K562 (cell line): Measurements from ENCODE around the gene OOSP4A. TPM values are rescaled to one million over a fixed set of nuclear protein-coding genes. Genes with fewer than 3 reads are reported as not detected.

Experiments used
- ATAC-seq: fragments of 200-7000 bp; cut with Tn5 transposase; 3 replicates; pipeline ENCODE4 v1.9.1; 2020; ENCODE audit warnings: moderate library complexity
- BruUV-seq: library from RNA; stranded (reverse); fragments of 400-500 nt; replicated peaks from 2 replicates; lab custom pipeline; 2021; lab: Mats Ljungman, UMichigan
- CTCF ChIA-PET: fragments of 300-600 bp; formaldehyde crosslinking; extraction: SDS; loops from one replicate; lab custom pipeline; 2021; ENCODE audit warnings: low intra/inter-chr PET ratio; lab: Yijun Ruan, JAX
- POLR2A ChIA-PET: fragments of 300-600, 350-650 bp; sonication (Branson Sonifier 250); formaldehyde crosslinking; extraction: SDS; loops from one replicate; lab custom pipeline; 2021; ENCODE audit warnings: antibody characterized with exemption, inconsistent platforms; lab: Yijun Ruan, JAX
- DNase-seq, 4 experiments: peaks; one replicate each; pipeline versions ENCODE4 v3.0.0 to v3.0.0-alpha.2; 2011 to 2018; ENCODE audit warnings: low spot score in 3 of 4, mixed read lengths in 3 of 4; ENCODE audit errors: extremely low read depth in 1 of 4
- FAIRE-seq: peaks from 2 replicates; lab custom pipeline; 2011; peaks lifted over from hg19 to GRCh38; lab: Jason Lieb, UNC
- H2AFZ ChIP-seq: 2 replicates; pipeline ENCODE4 v1.6.0; 2011; ENCODE audit warnings: low read depth, low read length, control low read depth, inconsistent platforms
- H3K27ac ChIP-seq: fragments of 200-600 bp; 3 replicates; pipeline ENCODE4 v1.8.0; 2011; ENCODE audit warnings: low read depth, mild to moderate bottlenecking, control low read depth, inconsistent platforms, low read length, moderate library complexity, mixed read lengths; ENCODE audit errors: extremely low read depth
- H3K27me3 ChIP-seq, 2 experiments: fragments of 300-600 bp in 1 of 2; 2 replicates in 1 of 2; 3 replicates in 1 of 2; pipeline versions ENCODE4 v1.6.0 to v1.8.0; 2011; ENCODE audit warnings: inconsistent platforms in 2 of 2, low read length in 2 of 2, mild to moderate bottlenecking in 1 of 2, mixed read lengths in 1 of 2, moderate library complexity in 1 of 2; ENCODE audit not compliant: control insufficient read depth in 2 of 2, insufficient read depth in 2 of 2
- H3K36me3 ChIP-seq: fragments of 300-600 bp; 3 replicates; pipeline ENCODE4 v1.8.0; 2011; ENCODE audit warnings: mild to moderate bottlenecking, low read length, inconsistent platforms; ENCODE audit not compliant: control insufficient read depth, insufficient read depth
- H3K4me1 ChIP-seq, 2 experiments: fragments of 200-600 bp in 1 of 2; replicated peaks in 1 of 2; 2 replicates in 1 of 2; 3 replicates in 1 of 2; pipeline versions ENCODE4 v1.5.1 to v1.8.0; 2011; ENCODE audit warnings: inconsistent platforms in 2 of 2, low read length in 2 of 2, mild to moderate bottlenecking in 1 of 2, mixed read lengths in 1 of 2, moderate library complexity in 1 of 2; ENCODE audit not compliant: control insufficient read depth in 2 of 2, insufficient read depth in 2 of 2
- H3K4me2 ChIP-seq: 2 replicates; pipeline ENCODE4 v1.6.1; 2011; ENCODE audit warnings: low read length, control low read depth, inconsistent platforms, mixed read lengths; ENCODE audit not compliant: insufficient read depth
- H3K4me3 ChIP-seq: fragments of 200-600 bp; sonication (generic), shearing (Covaris generic); 2 replicates; pipeline ENCODE4 v1.5.1; 2016; ENCODE audit warnings: control low read depth, inconsistent platforms
- H3K79me2 ChIP-seq: fragments of 200-600 bp; 3 replicates; pipeline ENCODE4 v1.8.0; 2011; ENCODE audit warnings: low read length, inconsistent platforms; ENCODE audit not compliant: control insufficient read depth, insufficient read depth
- H3K9ac ChIP-seq, 2 experiments: 2 replicates each; pipeline versions ENCODE4 v1.6.0 to v1.6.1; 2011; ENCODE audit warnings: low read depth in 2 of 2, low read length in 2 of 2, control low read depth in 1 of 2, inconsistent platforms in 1 of 2, mild to moderate bottlenecking in 1 of 2, mixed read lengths in 1 of 2; ENCODE audit not compliant: insufficient read depth in 1 of 2
- H3K9me1 ChIP-seq: one replicate; pipeline ENCODE4 v1.6.0; 2011; ENCODE audit warnings: inconsistent platforms, mild to moderate bottlenecking, low read length, moderate library complexity; ENCODE audit not compliant: control insufficient read depth, insufficient read depth
- H3K9me3 ChIP-seq: replicated peaks from 2 replicates; pipeline ENCODE4 v1.5.1; 2011; ENCODE audit warnings: low read depth, low read length, inconsistent platforms; ENCODE audit not compliant: control insufficient read depth, insufficient read depth
- H4K20me1 ChIP-seq: replicated peaks from 2 replicates; pipeline ENCODE4 v1.6.1; 2011; ENCODE audit warnings: low read length, inconsistent platforms, mixed read lengths; ENCODE audit not compliant: control insufficient read depth, insufficient read depth
- BCL6 ChIP-seq: fragments of 250-450 bp; sonication (Bioruptor Pico); IDR thresholded peaks from 2 replicates; pipeline ENCODE4 v1.4.0; 2020
- BRD9 ChIP-seq: fragments of 450-650 bp; IDR thresholded peaks from 2 replicates; pipeline ENCODE4 v1.6.1; 2018; ENCODE audit warnings: low read depth; ENCODE audit not compliant: partially characterized antibody
- HDAC8 ChIP-seq: fragments of 450-650 bp; IDR thresholded peaks from 2 replicates; pipeline ENCODE4 v1.6.1; 2016; ENCODE audit warnings: mild to moderate bottlenecking, missing genetic modification characterization, moderate library complexity, missing compliant biosample characterization
- KDM2B ChIP-seq: fragments of 250-450 bp; sonication (Bioruptor Pico); IDR thresholded peaks from 2 replicates; pipeline ENCODE4 v1.8.0; 2021; ENCODE audit warnings: mild to moderate bottlenecking, moderate library complexity
- SMAD4 ChIP-seq: fragments of 250-450 bp; sonication (Bioruptor Pico); conservative IDR thresholded peaks from 2 replicates; pipeline ENCODE4 v1.8.0; 2021; ENCODE audit warnings: inconsistent platforms, mild to moderate bottlenecking, moderate library complexity
- ZEB2 ChIP-seq: fragments of 450-650 bp; IDR thresholded peaks from 2 replicates; pipeline ENCODE4 v1.6.1; 2016
- WGBS: fragments of 100-300 bp; shearing (Covaris generic); methylation state at CpG from one replicate; pipeline ENCODE4 v1.1.6; 2016; ENCODE audit warnings: low coverage, mixed read lengths; ENCODE audit not compliant: insufficient coverage; ENCODE audit errors: missing lambda C conversion rate; 5-methylcytosine and 5-hydroxymethylcytosine counted together
- in situ Hi-C: fragments of 300-500 bp; cut with MboI; formaldehyde crosslinking; loops from 4 replicates; pipeline ENCODE4 v1.15.0; 2018; ENCODE audit warnings: inconsistent platforms, mixed read lengths
- intact Hi-C: fragments of 100-400 bp; cut with micrococcal nuclease; formaldehyde crosslinking; loops from 2 replicates; pipeline ENCODE4 v1.14.2; 2022
- polyA plus RNA-seq, 8 experiments: library from polyadenylated mRNA; depleted of rRNA in 4 of 8; stranded (reverse) in 5 of 8; unstranded in 3 of 8; fragments of >200 nt; fragmentation: Nextera tagmentation in 2 of 8; fragmentation: Illumina TruSeq in 1 of 8; extraction: Ambion mirVana in 2 of 8; extraction: Trizol in 1 of 8; gene quantifications; 2 replicates each; pipeline versions ENCODE4 v1.2.1 to v1.2.3, GENCODE V29; 2011 to 2014; ENCODE audit warnings: inconsistent platforms in 1 of 8, missing spikeins in 1 of 8
- total RNA-seq, 7 experiments: library from RNA; depleted of rRNA in 6 of 7; stranded (reverse); fragments of >200 nt in 6 of 7; fragmentation: Illumina TruSeq in 2 of 7; extraction: Trizol in 2 of 7; gene quantifications; 2 replicates each; pipeline versions ENCODE4 v1.2.1 to v1.2.3, GENCODE V29; 2011 to 2021; ENCODE audit warnings: low replicate concordance in 1 of 7
- TF ChIP-seq, protein P1 (sequence below): fragments of 250-450 bp; sonication (Bioruptor Pico); IDR thresholded peaks from 2 replicates; pipeline ENCODE4 v1.4.0; 2020; ENCODE audit warnings: mild to moderate bottlenecking, moderate library complexity
- TF ChIP-seq, protein P2 (sequence below): fragments of 250-450 bp; sonication (Bioruptor Pico); IDR thresholded peaks from 2 replicates; pipeline ENCODE4 v1.8.0; 2022; ENCODE audit warnings: moderate library complexity, mild to moderate bottlenecking, inconsistent platforms
- TF ChIP-seq, protein P3 (sequence below), 2 experiments: fragments of 450-650 bp; IDR thresholded peaks; 2 replicates each; pipeline ENCODE4 v1.6.1; 2016; ENCODE audit warnings: mild to moderate bottlenecking in 2 of 2, borderline replicate concordance in 1 of 2, low read depth in 1 of 2, moderate library complexity in 1 of 2

The OOSP4A gene
- total and polyA plus RNA-seq, 9 of the 15 experiments (the other 6 are each of a cell fraction or from before 2014, with no cell fraction given) = 0.40 to 2.4 (median 0.74) TPM; not detected in 2

DNA sequence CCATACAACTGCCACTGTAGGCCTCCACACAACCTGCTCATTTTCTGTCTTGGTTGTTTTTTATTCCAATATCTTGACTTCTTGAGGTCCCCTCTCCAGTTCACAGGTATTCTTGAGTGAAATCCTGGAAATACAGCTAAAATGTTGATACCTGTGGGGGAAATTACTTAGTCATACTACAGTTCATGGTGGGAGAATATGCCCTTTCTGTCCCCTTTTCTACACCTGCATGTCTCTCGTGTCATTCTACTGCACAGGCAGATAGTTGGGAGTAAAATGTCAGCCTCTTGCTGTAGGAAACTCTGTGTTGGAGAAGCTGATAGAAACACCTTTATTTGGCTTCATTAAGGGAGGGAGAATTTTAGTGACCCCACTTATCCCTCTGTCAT, 4.6 kb downstream of the OOSP4A start:
- Histone ChIP-seq H3K4me3 (no peak overlapping the region), H3K9ac (peak overlapping the region in 1 of 2 experiments; percentile 51; a peak in 2 of 4 replicates), H3K36me3 (no peaks in the 10 kb centered on the region), H3K27me3 (no peaks in the 10 kb centered on the region), H3K4me2 (peak overlapping the region; percentile 49), H4K20me1 (no peaks in the 10 kb centered on the region), H2AFZ (peak overlapping the region; percentile 43), H3K9me3 (peaks cover 18% of the 10 kb centered on the region), H3K9me1 (no peaks in the 10 kb centered on the region), H3K4me1 (peaks cover 0 to 21% of the 10 kb centered on the region in 2 experiments; a peak in 3 of 5 replicates), H3K27ac (peak overlapping the region; percentile 76), H3K79me2 (no peaks in the 10 kb centered on the region)
- CTCF ChIA-PET = no interaction called here
- no TSS peak for BruUV-seq
- no peak for DNase-seq
- POLR2A ChIA-PET = interaction anchor here (0.6 to 1.3 kb wide), 2 partner anchors 19 to 20 kb away, joined by 3 read pairs; no protein-coding TSS in a partner anchor
- in situ Hi-C loops (no loop called here), intact Hi-C loops (loop anchor here (1.0 to 5.0 kb wide), 2 partner anchors 88 to 224 kb away; partner anchors contain the start of gene MS4A3)
- ATAC-seq = peak; percentile 55
- FAIRE-seq = no peak
- 6% methylated on average over 1 of the region's 1 CpG for WGBS
- TF ChIP-seq KDM2B = no peak
- TF ChIP-seq BRD9 = peak; percentile 8
- TF ChIP-seq SMAD4 (CRISPR knock-in tag) = 0 out of 2 replicates have a peak, but pooled peaks have one; percentile 20
- TF ChIP-seq BCL6 (CRISPR knock-in tag) = peak; percentile 36; the same call in 1 of the 2 replicates
- 0 out of 2 replicates have a peak, but pooled peaks have one; percentile 41 for TF ChIP-seq HDAC8 (tag)
- TF ChIP-seq, protein P1, sequence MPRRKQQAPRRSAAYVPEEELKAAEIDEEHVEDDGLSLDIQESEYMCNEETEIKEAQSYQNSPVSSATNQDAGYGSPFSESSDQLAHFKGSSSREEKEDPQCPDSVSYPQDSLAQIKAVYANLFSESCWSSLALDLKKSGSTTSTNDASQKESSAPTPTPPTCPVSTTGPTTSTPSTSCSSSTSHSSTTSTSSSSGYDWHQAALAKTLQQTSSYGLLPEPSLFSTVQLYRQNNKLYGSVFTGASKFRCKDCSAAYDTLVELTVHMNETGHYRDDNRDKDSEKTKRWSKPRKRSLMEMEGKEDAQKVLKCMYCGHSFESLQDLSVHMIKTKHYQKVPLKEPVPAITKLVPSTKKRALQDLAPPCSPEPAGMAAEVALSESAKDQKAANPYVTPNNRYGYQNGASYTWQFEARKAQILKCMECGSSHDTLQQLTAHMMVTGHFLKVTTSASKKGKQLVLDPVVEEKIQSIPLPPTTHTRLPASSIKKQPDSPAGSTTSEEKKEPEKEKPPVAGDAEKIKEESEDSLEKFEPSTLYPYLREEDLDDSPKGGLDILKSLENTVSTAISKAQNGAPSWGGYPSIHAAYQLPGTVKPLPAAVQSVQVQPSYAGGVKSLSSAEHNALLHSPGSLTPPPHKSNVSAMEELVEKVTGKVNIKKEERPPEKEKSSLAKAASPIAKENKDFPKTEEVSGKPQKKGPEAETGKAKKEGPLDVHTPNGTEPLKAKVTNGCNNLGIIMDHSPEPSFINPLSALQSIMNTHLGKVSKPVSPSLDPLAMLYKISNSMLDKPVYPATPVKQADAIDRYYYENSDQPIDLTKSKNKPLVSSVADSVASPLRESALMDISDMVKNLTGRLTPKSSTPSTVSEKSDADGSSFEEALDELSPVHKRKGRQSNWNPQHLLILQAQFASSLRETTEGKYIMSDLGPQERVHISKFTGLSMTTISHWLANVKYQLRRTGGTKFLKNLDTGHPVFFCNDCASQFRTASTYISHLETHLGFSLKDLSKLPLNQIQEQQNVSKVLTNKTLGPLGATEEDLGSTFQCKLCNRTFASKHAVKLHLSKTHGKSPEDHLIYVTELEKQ (CRISPR knock-in tag) = peak; percentile 44; the same call in 1 of the 2 replicates
- TF ChIP-seq ZEB2 = 0 out of 2 replicates have a peak, but pooled peaks have one; percentile 7
- TF ChIP-seq, protein P2, sequence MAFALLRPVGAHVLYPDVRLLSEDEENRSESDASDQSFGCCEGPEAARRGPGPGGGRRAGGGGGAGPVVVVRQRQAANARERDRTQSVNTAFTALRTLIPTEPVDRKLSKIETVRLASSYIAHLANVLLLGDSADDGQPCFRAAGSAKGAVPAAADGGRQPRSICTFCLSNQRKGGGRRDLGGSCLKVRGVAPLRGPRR (CRISPR knock-in tag) = peak; percentile 14; the same call in 1 of the 2 replicates
- TF ChIP-seq, protein P3, sequence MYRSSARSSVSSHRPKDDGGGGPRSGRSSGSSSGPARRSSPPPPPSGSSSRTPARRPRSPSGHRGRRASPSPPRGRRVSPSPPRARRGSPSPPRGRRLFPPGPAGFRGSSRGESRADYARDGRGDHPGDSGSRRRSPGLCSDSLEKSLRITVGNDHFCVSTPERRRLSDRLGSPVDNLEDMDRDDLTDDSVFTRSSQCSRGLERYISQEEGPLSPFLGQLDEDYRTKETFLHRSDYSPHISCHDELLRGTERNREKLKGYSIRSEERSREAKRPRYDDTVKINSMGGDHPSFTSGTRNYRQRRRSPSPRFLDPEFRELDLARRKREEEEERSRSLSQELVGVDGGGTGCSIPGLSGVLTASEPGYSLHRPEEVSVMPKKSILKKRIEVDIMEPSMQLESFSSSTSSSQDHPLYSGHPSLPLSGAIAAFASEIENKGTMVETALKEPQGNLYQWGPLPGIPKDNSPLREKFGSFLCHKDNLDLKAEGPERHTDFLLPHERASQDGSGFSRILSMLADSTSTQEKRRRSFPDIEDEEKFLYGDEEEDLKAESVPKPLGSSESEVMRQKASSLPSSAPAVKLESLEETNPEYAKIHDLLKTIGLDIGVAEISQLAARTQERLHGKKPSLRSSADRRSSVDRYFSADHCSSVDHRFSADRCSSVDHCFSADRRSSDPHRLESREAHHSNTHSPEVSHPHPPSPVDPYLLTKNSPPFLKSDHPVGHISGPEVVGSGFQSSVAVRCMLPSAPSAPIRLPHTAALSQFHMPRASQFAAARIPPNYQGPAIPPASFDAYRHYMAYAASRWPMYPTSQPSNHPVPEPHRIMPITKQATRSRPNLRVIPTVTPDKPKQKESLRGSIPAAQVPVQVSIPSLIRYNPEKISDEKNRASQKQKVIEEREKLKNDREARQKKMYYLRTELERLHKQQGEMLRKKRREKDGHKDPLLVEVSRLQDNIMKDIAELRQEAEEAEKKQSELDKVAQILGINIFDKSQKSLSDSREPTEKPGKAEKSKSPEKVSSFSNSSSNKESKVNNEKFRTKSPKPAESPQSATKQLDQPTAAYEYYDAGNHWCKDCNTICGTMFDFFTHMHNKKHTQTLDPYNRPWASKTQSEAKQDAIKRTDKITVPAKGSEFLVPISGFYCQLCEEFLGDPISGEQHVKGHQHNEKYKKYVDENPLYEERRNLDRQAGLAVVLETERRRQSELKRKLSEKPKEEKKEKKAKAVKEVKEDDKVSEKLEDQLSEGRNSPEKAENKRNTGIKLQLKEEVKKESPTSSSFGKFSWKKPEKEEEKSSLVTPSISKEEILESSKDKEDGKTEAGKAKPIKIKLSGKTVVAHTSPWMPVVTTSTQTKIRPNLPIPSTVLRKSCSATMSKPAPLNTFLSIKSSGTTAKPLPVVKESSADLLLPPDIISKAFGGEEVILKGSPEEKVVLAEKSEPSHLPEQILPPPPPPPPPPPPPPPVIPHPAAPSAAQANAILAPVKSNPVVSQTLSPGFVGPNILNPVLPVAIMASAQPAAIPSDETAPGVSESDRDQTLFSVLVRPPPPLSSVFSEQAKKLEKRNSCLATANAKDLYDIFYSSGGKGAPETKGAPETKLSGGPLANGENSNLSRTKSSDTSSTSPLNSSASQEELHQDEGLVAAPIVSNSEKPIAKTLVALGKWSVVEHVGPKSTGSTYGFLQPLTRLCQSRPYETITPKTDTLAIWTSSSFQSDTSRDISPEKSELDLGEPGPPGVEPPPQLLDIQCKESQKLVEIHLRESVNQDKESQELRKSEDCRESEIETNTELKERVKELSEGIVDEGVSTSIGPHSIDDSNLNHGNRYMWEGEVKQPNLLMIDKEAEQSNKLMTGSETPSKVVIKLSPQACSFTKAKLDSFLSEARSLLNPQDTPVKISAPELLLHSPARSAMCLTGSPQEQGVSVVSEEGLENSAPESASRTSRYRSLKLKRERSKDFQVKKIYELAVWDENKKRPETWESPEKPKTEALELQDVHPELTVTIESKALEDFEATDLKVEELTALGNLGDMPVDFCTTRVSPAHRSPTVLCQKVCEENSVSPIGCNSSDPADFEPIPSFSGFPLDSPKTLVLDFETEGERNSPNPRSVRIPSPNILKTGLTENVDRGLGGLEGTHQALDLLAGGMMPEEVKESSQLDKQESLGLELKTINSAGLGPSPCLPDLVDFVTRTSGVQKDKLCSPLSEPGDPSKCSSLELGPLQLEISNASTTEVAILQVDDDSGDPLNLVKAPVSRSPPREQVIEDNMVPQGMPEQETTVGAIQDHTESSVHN (IDR thresholded peaks at IDR 0.05; ENCODE audit: borderline replicate concordance in 1 of 2, low read depth in 1 of 2) = no peak
